ENCODE data around the gene CYBB. TPM values are rescaled to one million over a fixed set of nuclear protein-coding genes. Genes with fewer than 3 reads are reported as not detected.

The CYBB gene
- total and polyA plus RNA-seq, 2 experiments from 2014 or later = 0.06 TPM; not detected in 1

DNA sequence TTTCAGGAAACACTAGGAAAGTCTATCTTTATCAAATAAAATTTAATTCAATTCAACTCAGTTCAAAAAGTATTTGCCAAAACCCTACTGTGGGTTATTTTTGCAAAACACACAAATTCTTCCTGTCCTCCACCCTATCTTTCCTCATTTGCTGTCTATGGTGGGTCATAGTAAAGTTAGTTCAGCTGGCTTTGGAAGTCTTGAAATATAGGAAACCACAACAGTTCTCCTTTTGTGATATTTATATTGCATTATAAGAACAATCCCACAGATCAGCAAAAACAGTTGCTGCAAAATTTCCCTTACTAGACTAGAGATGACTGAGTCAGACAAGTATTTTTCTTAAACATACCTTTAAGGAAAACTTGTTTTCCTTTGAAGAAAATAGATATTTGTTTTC is 22.2 kb downstream of the CYBB start:
- H2AFZ ChIP-seq = no peak overlapping the region
- no peaks in the 10 kb centered on the region for H3K4me1 Mint-ChIP-seq
- no peak overlapping the region for H3K4me3 ChIP-seq
- no peak overlapping the region for H3K27ac ChIP-seq (ENCODE audit: low read depth)
- H3K9me3 Mint-ChIP-seq = no peaks in the 10 kb centered on the region
- H3K27ac Mint-ChIP-seq = no peak overlapping the region
- TF ChIP-seq, protein P1, sequence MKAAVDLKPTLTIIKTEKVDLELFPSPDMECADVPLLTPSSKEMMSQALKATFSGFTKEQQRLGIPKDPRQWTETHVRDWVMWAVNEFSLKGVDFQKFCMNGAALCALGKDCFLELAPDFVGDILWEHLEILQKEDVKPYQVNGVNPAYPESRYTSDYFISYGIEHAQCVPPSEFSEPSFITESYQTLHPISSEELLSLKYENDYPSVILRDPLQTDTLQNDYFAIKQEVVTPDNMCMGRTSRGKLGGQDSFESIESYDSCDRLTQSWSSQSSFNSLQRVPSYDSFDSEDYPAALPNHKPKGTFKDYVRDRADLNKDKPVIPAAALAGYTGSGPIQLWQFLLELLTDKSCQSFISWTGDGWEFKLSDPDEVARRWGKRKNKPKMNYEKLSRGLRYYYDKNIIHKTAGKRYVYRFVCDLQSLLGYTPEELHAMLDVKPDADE (IDR thresholded peaks at IDR 0.05) = no peak
- TF ChIP-seq ZNF331 (CRISPR knock-in tag; IDR thresholded peaks at IDR 0.05; ENCODE audit: low read depth) (no peak), ZNF114 (CRISPR knock-in tag; IDR thresholded peaks at IDR 0.05) (no peak), JUNB (IDR thresholded peaks at IDR 0.05; ENCODE audit: unreplicated experiment) (no peak), POLR2AphosphoS5 (IDR thresholded peaks at IDR 0.05; ENCODE audit: low read depth) (no peak), EZH2 (IDR thresholded peaks at IDR 0.05; ENCODE audit: low read depth, unreplicated experiment) (no peak), STAT1 (IDR thresholded peaks at IDR 0.05; ENCODE audit: unreplicated experiment) (no peak)
- TF ChIP-seq, protein P2, sequence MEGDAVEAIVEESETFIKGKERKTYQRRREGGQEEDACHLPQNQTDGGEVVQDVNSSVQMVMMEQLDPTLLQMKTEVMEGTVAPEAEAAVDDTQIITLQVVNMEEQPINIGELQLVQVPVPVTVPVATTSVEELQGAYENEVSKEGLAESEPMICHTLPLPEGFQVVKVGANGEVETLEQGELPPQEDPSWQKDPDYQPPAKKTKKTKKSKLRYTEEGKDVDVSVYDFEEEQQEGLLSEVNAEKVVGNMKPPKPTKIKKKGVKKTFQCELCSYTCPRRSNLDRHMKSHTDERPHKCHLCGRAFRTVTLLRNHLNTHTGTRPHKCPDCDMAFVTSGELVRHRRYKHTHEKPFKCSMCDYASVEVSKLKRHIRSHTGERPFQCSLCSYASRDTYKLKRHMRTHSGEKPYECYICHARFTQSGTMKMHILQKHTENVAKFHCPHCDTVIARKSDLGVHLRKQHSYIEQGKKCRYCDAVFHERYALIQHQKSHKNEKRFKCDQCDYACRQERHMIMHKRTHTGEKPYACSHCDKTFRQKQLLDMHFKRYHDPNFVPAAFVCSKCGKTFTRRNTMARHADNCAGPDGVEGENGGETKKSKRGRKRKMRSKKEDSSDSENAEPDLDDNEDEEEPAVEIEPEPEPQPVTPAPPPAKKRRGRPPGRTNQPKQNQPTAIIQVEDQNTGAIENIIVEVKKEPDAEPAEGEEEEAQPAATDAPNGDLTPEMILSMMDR (conservative IDR thresholded peaks at IDR 0.05; ENCODE audit: low read depth in 2 of 2) = no peak
- H3K4me3 Mint-ChIP-seq = no peak overlapping the region
- no peak for DNase-seq (ENCODE audit: low spot score)
- no peaks in the 10 kb centered on the region for H4K20me1 ChIP-seq (replicated peaks; ENCODE audit: insufficient read depth)
- no peaks in the 10 kb centered on the region for H3K36me3 ChIP-seq (ENCODE audit: insufficient read depth)
- H3K4me2 ChIP-seq = no peak overlapping the region
- H3K4me1 ChIP-seq (ENCODE audit: insufficient read depth) = no peaks in the 10 kb centered on the region
- no peaks in the 10 kb centered on the region for H3K36me3 Mint-ChIP-seq (ENCODE audit: low read depth)
- H3K27me3 ChIP-seq (ENCODE audit: insufficient read depth) = no peaks in the 10 kb centered on the region
- H3K9me2 ChIP-seq (ENCODE audit: insufficient read depth) = no peaks in the 10 kb centered on the region
- no peaks in the 10 kb centered on the region for H3K27me3 Mint-ChIP-seq (ENCODE audit: insufficient read depth, low read depth, poor library complexity)
- ATAC-seq = no peak
- no peaks in the 10 kb centered on the region for H3F3A ChIP-seq (replicated peaks; ENCODE audit: low read depth)
- H3K79me2 ChIP-seq (replicated peaks; ENCODE audit: insufficient read depth) = no peaks in the 10 kb centered on the region

- H4K20me1 ChIP-seq (replicated peaks; ENCODE audit: insufficient read depth) = no peaks in the 10 kb centered on the region
- H3F3A ChIP-seq (replicated peaks; ENCODE audit: low read depth) = no peaks in the 10 kb centered on the region
- H3K4me1 ChIP-seq (ENCODE audit: insufficient read depth) = no peaks in the 10 kb centered on the region
- TF ChIP-seq ZNF331 (CRISPR knock-in tag; IDR thresholded peaks at IDR 0.05; ENCODE audit: low read depth) = no peak
- no peak for TF ChIP-seq EZH2 (IDR thresholded peaks at IDR 0.05; ENCODE audit: low read depth, unreplicated experiment)
- TF ChIP-seq EZH2phosphoT487 (IDR thresholded peaks at IDR 0.05; ENCODE audit: unreplicated experiment) = no peak
- no peak overlapping the region for H3K4me3 Mint-ChIP-seq
- H3K9me2 ChIP-seq (ENCODE audit: insufficient read depth) = no peaks in the 10 kb centered on the region
- no peaks in the 10 kb centered on the region for H3K36me3 ChIP-seq (ENCODE audit: insufficient read depth)
- no peaks in the 10 kb centered on the region for H3K4me1 Mint-ChIP-seq
- H3K27ac ChIP-seq (ENCODE audit: low read depth) = no peak overlapping the region
- H3K27me3 Mint-ChIP-seq (ENCODE audit: insufficient read depth, low read depth, poor library complexity) = no peaks in the 10 kb centered on the region
- DNase-seq (ENCODE audit: low spot score) = no peak
- no peaks in the 10 kb centered on the region for H3K27me3 ChIP-seq (ENCODE audit: insufficient read depth)
- H3K4me3 ChIP-seq = no peak overlapping the region
- ATAC-seq = no peak
- no peak overlapping the region for H3K27ac Mint-ChIP-seq
- H3K9me3 Mint-ChIP-seq = no peaks in the 10 kb centered on the region
- H2AFZ ChIP-seq = no peak overlapping the region
- H3K36me3 Mint-ChIP-seq (ENCODE audit: low read depth) = no peaks in the 10 kb centered on the region
- H3K4me2 ChIP-seq = no peak overlapping the region
- no peaks in the 10 kb centered on the region for H3K79me2 ChIP-seq (replicated peaks; ENCODE audit: insufficient read depth)
These were observed 23.2 kb downstream of the CYBB start for GRCh38 chrX:37803057-37803456.
